ENCODE measurements around the gene CORO2A. TPM values are rescaled to one million over a fixed set of nuclear protein-coding genes. Genes with fewer than 3 reads are reported as not detected.
A peak's percentile ranks its signal among the peaks of the same experiment; 100 is the strongest.
"Not testable (repeated sequence)": the region's sequence is repeated elsewhere in the genome, so short reads cannot be mapped to it uniquely, and the experiment has no call there.

CORO2A gene
- total and polyA plus RNA-seq, 5 donors = 0.09 to 0.43 (median 0.17) TPM

GRCh38 chr9:98081477-98082219 lies 110.8 kb downstream of the CORO2A start:
- 72% methylated on average over 6 of the region's 6 CpGs for WGBS
- Histone ChIP-seq H3K4me1 (ENCODE audit: control insufficient read depth, insufficient read depth, low read length) (no peaks in the 10 kb centered on the region), H3K27ac (ENCODE audit: low read length) (no peak overlapping the region), H3K27me3 (ENCODE audit: control insufficient read depth, insufficient read depth) (no peaks in the 10 kb centered on the region), H3K4me3 (ENCODE audit: low read length) (no peak overlapping the region), H3K9me3 (ENCODE audit: control insufficient read depth, low read length) (no peaks in the 10 kb centered on the region)
- DNase-seq (no peak), ATAC-seq (peak in 1 of 2 donors; percentile 35)
- intact Hi-C loops (cut with DNase I) = no loop called here

DNA sequence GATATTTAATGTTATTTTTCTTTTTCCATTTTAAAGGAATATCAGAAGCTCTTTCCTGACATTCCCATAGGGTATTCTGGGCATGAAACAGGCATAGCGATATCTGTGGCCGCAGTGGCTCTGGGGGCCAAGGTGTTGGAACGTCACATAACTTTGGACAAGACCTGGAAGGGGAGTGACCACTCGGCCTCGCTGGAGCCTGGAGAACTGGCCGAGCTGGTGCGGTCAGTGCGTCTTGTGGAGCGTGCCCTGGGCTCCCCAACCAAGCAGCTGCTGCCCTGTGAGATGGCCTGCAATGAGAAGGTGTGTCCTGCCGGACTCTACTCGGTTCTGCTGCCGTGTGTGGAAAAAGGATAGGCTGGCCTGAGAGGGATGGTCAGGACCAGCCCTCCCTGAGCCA lies 111.7 kb downstream of the CORO2A start:
- no peak for ATAC-seq
- DNase-seq = no peak
- Histone ChIP-seq H3K4me3 (ENCODE audit: low read length) (no peak overlapping the region), H3K27ac (ENCODE audit: low read length) (no peak overlapping the region), H3K9me3 (ENCODE audit: control insufficient read depth, low read length) (no peaks in the 10 kb centered on the region), H3K27me3 (ENCODE audit: control insufficient read depth, insufficient read depth) (no peaks in the 10 kb centered on the region), H3K4me1 (ENCODE audit: control insufficient read depth, insufficient read depth, low read length) (no peaks in the 10 kb centered on the region)
- 92% methylated on average over 12 of the region's 12 CpGs for WGBS
- intact Hi-C loops (cut with DNase I) = no loop called here

DNA sequence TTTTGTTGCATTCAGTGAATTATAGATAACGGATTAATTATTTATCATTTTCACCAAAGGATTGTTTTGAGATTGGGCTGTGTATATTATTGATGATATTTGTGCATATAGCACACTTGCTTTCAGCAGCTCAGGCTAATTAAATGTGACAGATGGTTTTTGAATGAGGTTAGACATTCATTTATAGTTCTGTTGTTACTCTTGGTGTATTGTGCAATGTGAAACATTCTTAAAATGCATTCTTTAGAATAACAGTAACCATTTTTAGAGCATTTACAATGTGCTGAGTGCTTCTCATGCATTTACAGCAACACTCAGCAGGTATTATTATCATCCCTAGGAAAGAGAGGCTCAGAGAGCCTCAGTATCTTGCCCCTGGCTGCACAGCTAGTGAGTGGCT lies 112.1 kb downstream of the CORO2A start:
- ATAC-seq = no peak
- Histone ChIP-seq H3K4me3 (ENCODE audit: low read length) (no peak overlapping the region), H3K27me3 (ENCODE audit: control insufficient read depth, insufficient read depth) (no peaks in the 10 kb centered on the region), H3K9me3 (ENCODE audit: control insufficient read depth, low read length) (no peaks in the 10 kb centered on the region), H3K27ac (ENCODE audit: low read length) (no peak overlapping the region), H3K4me1 (ENCODE audit: control insufficient read depth, insufficient read depth, low read length) (no peaks in the 10 kb centered on the region)
- DNase-seq = no peak
- intact Hi-C loops (cut with DNase I) = no loop called here
- WGBS = 98% methylated on average over 1 of the region's 1 CpG

DNA sequence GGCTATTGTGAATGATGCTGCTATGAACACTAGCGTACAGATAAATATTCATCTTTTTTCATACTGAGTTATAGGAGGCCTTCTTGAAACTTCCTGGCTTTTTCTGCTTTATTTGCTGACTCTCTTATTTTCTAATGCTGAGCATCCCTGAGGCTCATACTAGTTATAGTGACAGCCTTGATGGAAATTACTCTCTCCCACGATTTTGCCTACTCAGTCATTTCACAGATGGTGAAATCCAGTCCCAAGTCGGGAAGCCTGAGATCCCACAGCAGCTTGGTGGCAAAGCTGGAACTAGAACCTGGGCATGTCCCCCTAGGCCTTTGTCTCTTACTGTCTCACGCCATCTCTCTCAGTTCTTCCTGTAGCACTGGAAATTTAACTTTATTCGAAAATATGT lies 113.5 kb downstream of the CORO2A start:
- DNase-seq = no peak
- no peaks in the 10 kb centered on the region for H3K9me3 ChIP-seq (ENCODE audit: control insufficient read depth, low read length)
- no peaks in the 10 kb centered on the region for H3K27me3 ChIP-seq (ENCODE audit: control insufficient read depth, insufficient read depth)
- no peak overlapping the region for H3K27ac ChIP-seq (ENCODE audit: low read length)
- intact Hi-C loops (cut with DNase I) = loop anchor here in 3 of 4 donors (5.0 to 10.0 kb wide), 3 partner anchors 176 to 186 kb away; partner anchors contain the start of gene TBC1D2 (in 1 of the 3)
- H3K4me3 ChIP-seq (ENCODE audit: low read length) = no peak overlapping the region
- ATAC-seq = no peak
- WGBS = 85% methylated on average over 5 of the region's 5 CpGs
- peaks cover 2% of the 10 kb centered on the region for H3K4me1 ChIP-seq (ENCODE audit: control insufficient read depth, insufficient read depth, low read length)

DNA sequence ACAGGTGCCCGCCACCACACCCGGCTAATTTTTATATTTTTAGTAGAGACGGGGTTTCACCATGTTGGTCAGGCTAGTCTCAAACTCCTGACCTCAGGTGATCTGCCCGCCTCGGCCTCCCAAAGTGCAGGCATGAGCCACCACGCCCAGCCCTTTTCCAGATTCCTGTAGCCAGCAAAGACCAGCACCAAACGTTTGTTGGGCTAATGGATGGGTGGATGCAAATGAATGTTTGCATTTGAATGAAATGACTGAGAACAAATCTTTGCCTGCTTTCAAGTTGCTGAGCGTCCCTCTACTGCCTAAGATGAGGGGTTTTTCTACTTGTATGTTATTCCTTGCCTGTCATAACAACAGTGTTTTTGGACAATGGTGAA lies 115.9 kb downstream of the CORO2A start:
- H3K4me1 ChIP-seq (ENCODE audit: control insufficient read depth, insufficient read depth, low read length); H3K27me3 ChIP-seq (ENCODE audit: control insufficient read depth, insufficient read depth); H3K27ac ChIP-seq (ENCODE audit: low read length); ATAC-seq; H3K4me3 ChIP-seq (ENCODE audit: low read length); H3K9me3 ChIP-seq (ENCODE audit: control insufficient read depth, low read length); DNase-seq: not testable (repeated sequence)
- intact Hi-C loops (cut with DNase I) = loop anchor here in 3 of 4 donors (5.0 to 10.0 kb wide), 3 partner anchors 178 to 188 kb away; partner anchors contain the start of gene TBC1D2 (in 1 of the 3)
- WGBS = 91% methylated on average over 8 of the region's 8 CpGs

DNA sequence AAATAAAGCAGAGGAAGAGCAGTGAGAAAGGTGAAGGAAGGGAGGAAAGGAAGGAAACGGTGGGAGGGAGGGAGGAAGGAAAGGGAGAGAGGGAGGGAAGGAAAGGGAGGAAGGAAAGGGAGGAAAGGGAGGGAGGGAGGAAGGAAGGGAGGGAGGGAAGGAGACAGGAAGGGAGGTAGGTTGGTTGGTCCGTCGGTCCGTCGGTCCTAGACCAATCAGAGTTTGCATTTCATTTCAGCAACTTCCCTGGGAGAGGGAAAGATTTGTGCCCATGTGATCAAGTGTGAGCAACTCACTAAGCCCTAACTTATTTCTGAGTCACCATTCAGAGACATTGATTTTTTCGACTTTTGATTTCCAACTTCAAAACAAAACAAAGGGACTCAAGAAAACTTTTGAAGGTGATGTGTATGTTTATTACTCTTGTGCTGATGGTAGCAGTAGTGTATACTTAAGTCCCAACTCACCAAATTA lies 117.1 kb downstream of the CORO2A start:
- Histone ChIP-seq H3K4me1 (ENCODE audit: control insufficient read depth, insufficient read depth, low read length) (peaks cover 2% of the 10 kb centered on the region), H3K9me3 (ENCODE audit: control insufficient read depth, low read length) (no peaks in the 10 kb centered on the region), H3K4me3 (ENCODE audit: low read length) (no peak overlapping the region), H3K27me3 (ENCODE audit: control insufficient read depth, insufficient read depth) (no peaks in the 10 kb centered on the region), H3K27ac (ENCODE audit: low read length) (no peak overlapping the region)
- ATAC-seq = peak; percentile 48 to 61
- intact Hi-C loops (cut with DNase I) = loop anchor here in 3 of 4 donors (5.0 to 10.0 kb wide), 3 partner anchors 179 to 189 kb away; partner anchors contain the start of gene TBC1D2 (in 1 of the 3)
- 46% methylated on average over 6 of the region's 6 CpGs for WGBS
- DNase-seq = no peak

GRCh38 chr9:98074115-98074990 lies 118.1 kb downstream of the CORO2A start:
- WGBS = 31% methylated on average over 13 of the region's 13 CpGs
- Histone ChIP-seq H3K4me3 (ENCODE audit: low read length) (no peak overlapping the region), H3K4me1 (ENCODE audit: control insufficient read depth, insufficient read depth, low read length) (peaks cover 2% of the 10 kb centered on the region), H3K9me3 (ENCODE audit: control insufficient read depth, low read length) (no peaks in the 10 kb centered on the region), H3K27ac (ENCODE audit: low read length) (no peak overlapping the region), H3K27me3 (ENCODE audit: control insufficient read depth, insufficient read depth) (no peaks in the 10 kb centered on the region)
- ATAC-seq (peak; percentile 20 to 58), DNase-seq (peak in 2 of 3 donors; percentile 74 to 75)
- intact Hi-C loops (cut with DNase I) = loop anchor here in 2 of 4 donors (10.0 kb wide), 2 partner anchors 180 to 190 kb away; partner anchors contain the start of gene TBC1D2 (in 1 of the 2)

- Histone ChIP-seq H3K4me1 (ENCODE audit: control insufficient read depth, insufficient read depth, low read length) (peaks cover 2% of the 10 kb centered on the region), H3K27me3 (ENCODE audit: control insufficient read depth, insufficient read depth) (no peaks in the 10 kb centered on the region), H3K4me3 (ENCODE audit: low read length) (no peak overlapping the region), H3K9me3 (ENCODE audit: control insufficient read depth, low read length) (no peaks in the 10 kb centered on the region), H3K27ac (ENCODE audit: low read length) (no peak overlapping the region)
- WGBS = 88% methylated on average over 9 of the region's 9 CpGs
- DNase-seq (no peak), ATAC-seq (peak in 1 of 2 donors; percentile 17)
- intact Hi-C loops (cut with DNase I) = loop anchor here in 2 of 4 donors (10.0 kb wide), 2 partner anchors 183 to 193 kb away; partner anchors contain the start of gene TBC1D2 (in 1 of the 2)
Observed at GRCh38 chr9:98071737-98072136, 120.7 kb downstream of the CORO2A start.

Small RNA genes lying within 50 kb of the gene (microRNA-seq; reads per million reads assigned to microRNA genes)
- gene MIR6854 = 0 to 0.42 reads per million in 2 donors

Other genes starting within 250 kb of the CORO2A start
- 10 to 100 TPM; 60.4 to 74.5 (median 68.7) TPM for gene ANP32B, start 209.3 kb downstream of the CORO2A start, total RNA-seq
- gene ANP32B, start 209.3 kb downstream of the CORO2A start, polyA plus RNA-seq = 61.5 TPM
- gene NANS, start 135.9 kb downstream of the CORO2A start, total RNA-seq = 10 to 100 TPM; 25.0 to 32.4 (median 30.2) TPM
- 37.2 TPM for gene NANS, start 135.9 kb downstream of the CORO2A start, polyA plus RNA-seq
- 1 to 10 TPM; 3.8 to 8.1 (median 4.8) TPM for gene TRIM14, start 73.4 kb downstream of the CORO2A start, total RNA-seq
- 1.2 TPM for gene TRIM14, start 73.4 kb downstream of the CORO2A start, polyA plus RNA-seq
- gene TBC1D2, start 63.0 kb upstream of the CORO2A start, total RNA-seq = 1 to 10 TPM; 2.5 to 3.5 (median 3.2) TPM
- gene TBC1D2, start 63.0 kb upstream of the CORO2A start, polyA plus RNA-seq = 1.6 TPM

Data from right cardiac atrium (tissue), 5 donors.